Esophagus squamous epithelium (tissue), 5 donors: ENCODE results near the gene ATP13A1. TPM values are rescaled to one million over a fixed set of nuclear protein-coding genes. Genes with fewer than 3 reads are reported as not detected.

Experiments
- DNase-seq: peaks from one replicate; lab custom pipeline; 2025; lab: John Stamatoyannopoulos, UW
- H3K27ac ChIP-seq, 4 donors: fragments of 200-600 bp; sonication (generic); one replicate each; pipeline ENCODE4 v1.5.1; 2016 to 2019; ENCODE audit warnings: mild to moderate bottlenecking in 1 of 4
- H3K27me3 ChIP-seq, 4 donors: fragments of 200-600 bp; sonication (generic); 1 replicate in 3 of 4; 2 replicates in 1 of 4; pipeline versions ENCODE4 v1.5.1 to v1.6.0; 2017 to 2021; ENCODE audit warnings: antibody characterized with exemption in 1 of 4
- H3K36me3 ChIP-seq, 3 donors: fragments of 200-600 bp; sonication (generic); one replicate each; pipeline ENCODE4 v1.5.1; 2016 to 2019
- H3K4me1 ChIP-seq, 3 donors: fragments of 200-600 bp; sonication (generic); one replicate each; pipeline ENCODE4 v1.5.1; 2017 to 2019
- H3K4me3 ChIP-seq, 4 donors: fragments of 200-600 bp; sonication (generic); 1 replicate in 3 of 4; 2 replicates in 1 of 4; pipeline ENCODE4 v1.5.1; 2016 to 2019; ENCODE audit warnings: mild to moderate bottlenecking in 2 of 4, moderate library complexity in 1 of 4
- H3K9me3 ChIP-seq, 3 donors: fragments of 200-600 bp; sonication (generic); one replicate each; pipeline ENCODE4 v1.5.1; 2016 to 2019
- POLR2A ChIP-seq, 4 donors: fragments of 450-650 bp; IDR thresholded peaks; one replicate each; pipeline ENCODE4 v1.6.1; 2017; ENCODE audit warnings: antibody characterized with exemption in 4 of 4, mild to moderate bottlenecking in 4 of 4, moderate library complexity in 3 of 4
- WGBS, 2 donors: methylation state at CpG; one replicate each; pipeline ENCODE4 v1.1.5; 2018; 5-methylcytosine and 5-hydroxymethylcytosine counted together
- intact Hi-C: fragments of 100-400 bp; cut with DNase I; formaldehyde crosslinking; loops from one replicate; pipeline ENCODE4 v1.15.0; 2022
- total RNA-seq, 4 donors: library from RNA; depleted of rRNA; stranded (reverse); fragments of >200 nt; gene quantifications; one replicate each; pipeline ENCODE4 v1.1.0, GENCODE V29; 2016
- TF ChIP-seq, protein P1 (sequence below), 6 experiments: fragments of 450-650 bp in 4 of 6; fragments of 200-600 bp in 2 of 6; sonication (generic) in 2 of 6; IDR thresholded peaks; one replicate each; pipeline ENCODE4 v1.5.1; 2016 to 2019; ENCODE audit warnings: antibody characterized with exemption in 6 of 6, mild to moderate bottlenecking in 4 of 6, moderate library complexity in 4 of 6
- donor health status: DM: yes; HTN: yes; CAD: no.

The ATP13A1 gene
- total RNA-seq, 4 donors from 2014 or later: 79.7 to 257 (median 153) TPM

DNA sequence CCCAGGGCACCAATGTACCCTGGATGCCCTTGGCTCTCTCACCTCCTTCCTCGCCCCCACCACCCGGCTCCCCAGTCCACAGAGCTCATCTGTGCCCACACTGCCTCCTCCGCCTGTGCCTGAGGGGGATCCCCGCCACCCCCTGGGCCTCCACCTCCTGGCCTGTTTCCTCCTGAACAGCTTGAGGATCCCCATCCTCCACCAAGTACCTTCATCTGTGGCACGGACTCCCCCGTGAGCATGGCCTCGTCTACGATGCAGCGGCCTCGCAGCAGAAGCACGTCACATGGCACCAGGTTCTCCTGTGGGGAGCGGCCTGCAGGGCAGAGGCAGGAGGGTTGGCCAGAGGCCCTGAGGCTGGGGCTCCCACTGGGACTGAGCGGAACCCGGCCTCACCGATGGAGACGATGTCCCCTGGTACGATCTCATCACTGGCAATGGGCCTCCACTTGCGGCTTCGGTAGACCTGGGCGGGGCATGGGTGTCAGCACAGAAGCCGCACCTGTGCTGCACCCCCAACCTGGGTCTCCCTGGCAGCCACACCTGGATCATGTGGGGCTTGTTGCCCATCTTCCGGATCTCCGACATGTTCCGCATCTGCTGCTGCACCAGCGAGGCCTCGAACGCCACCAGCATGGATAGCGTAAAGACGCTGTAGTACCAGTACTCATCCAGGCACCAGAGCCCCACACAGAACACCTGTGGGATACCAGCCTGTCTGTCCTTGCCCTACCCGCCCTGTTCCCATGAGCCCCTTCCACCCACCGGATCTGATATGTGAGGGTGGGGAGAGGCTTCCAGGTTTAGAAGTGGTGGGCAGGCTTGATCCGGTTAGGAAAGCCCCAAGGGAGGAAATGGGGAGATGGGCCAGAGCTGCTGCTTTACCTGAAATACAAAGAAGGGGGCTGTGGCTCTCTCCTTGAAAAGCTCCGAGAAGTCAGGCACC lies 6.8 kb downstream of the ATP13A1 start:
- no peaks in the 10 kb centered on the region for H3K27me3 ChIP-seq
- no peak overlapping the region for H3K4me3 ChIP-seq
- no peak for TF ChIP-seq POLR2A (IDR thresholded peaks at IDR 0.05)
- TF ChIP-seq, protein P1, sequence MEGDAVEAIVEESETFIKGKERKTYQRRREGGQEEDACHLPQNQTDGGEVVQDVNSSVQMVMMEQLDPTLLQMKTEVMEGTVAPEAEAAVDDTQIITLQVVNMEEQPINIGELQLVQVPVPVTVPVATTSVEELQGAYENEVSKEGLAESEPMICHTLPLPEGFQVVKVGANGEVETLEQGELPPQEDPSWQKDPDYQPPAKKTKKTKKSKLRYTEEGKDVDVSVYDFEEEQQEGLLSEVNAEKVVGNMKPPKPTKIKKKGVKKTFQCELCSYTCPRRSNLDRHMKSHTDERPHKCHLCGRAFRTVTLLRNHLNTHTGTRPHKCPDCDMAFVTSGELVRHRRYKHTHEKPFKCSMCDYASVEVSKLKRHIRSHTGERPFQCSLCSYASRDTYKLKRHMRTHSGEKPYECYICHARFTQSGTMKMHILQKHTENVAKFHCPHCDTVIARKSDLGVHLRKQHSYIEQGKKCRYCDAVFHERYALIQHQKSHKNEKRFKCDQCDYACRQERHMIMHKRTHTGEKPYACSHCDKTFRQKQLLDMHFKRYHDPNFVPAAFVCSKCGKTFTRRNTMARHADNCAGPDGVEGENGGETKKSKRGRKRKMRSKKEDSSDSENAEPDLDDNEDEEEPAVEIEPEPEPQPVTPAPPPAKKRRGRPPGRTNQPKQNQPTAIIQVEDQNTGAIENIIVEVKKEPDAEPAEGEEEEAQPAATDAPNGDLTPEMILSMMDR (IDR thresholded peaks at IDR 0.05): no peak
- DNase-seq: no peak
- intact Hi-C loops: no loop called here
- WGBS, 2 donors: 86 to 99% methylated on average over 11 to 14 of the region's 33 CpGs
- H3K27ac ChIP-seq: no peak overlapping the region
- H3K9me3 ChIP-seq: no peaks in the 10 kb centered on the region
- peaks cover 1 to 32% (median 18%) of the 10 kb centered on the region in 3 donors for H3K4me1 ChIP-seq
- H3K36me3 ChIP-seq: peaks cover 59 to 93% (median 73%) of the 10 kb centered on the region in 3 donors

GRCh38 chr19:19655641-19656343 lies 7.7 kb downstream of the ATP13A1 start:
- WGBS, 2 donors: 95 to 97% methylated on average over 4 to 5 of the region's 27 CpGs
- no peak for DNase-seq
- Histone ChIP-seq H3K9me3 (no peaks in the 10 kb centered on the region), H3K36me3 (peaks cover 61 to 95% (median 82%) of the 10 kb centered on the region in 3 donors), H3K27ac (no peak overlapping the region), H3K4me1 (peaks cover 0 to 22% (median 9%) of the 10 kb centered on the region in 3 donors), H3K4me3 (no peak overlapping the region), H3K27me3 (no peaks in the 10 kb centered on the region)
- TF ChIP-seq POLR2A (IDR thresholded peaks at IDR 0.05): no peak
- TF ChIP-seq, protein P1 (IDR thresholded peaks at IDR 0.05): no peak
- intact Hi-C loops: no loop called here

DNA sequence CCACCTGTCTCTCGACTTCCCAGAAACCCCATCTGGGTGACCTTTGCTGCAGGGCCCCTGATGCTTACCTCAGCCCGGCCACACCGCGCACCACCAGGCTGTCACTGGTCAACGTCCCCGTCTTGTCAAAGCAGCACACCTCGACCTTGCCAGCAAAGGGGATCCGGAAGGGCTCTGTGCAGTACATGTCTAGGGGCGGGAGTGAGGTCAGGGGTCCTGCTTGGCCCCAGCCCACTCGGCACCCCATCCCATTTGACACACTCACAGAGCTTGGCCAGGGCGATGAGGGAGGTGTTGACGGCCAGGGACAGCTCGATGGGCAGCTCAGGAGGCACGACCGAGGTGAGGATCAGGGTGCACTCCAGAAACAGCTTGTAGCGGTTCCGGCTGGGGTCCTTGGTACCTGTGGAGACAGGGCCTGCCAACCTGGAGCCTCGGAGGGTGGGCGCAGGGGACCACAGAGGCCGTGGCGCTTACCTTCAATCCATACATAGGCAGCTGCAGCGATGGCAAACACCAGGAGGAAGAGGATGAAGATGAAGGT lies 8.4 kb downstream of the ATP13A1 start:
- Histone ChIP-seq H3K27ac (no peak overlapping the region), H3K27me3 (no peaks in the 10 kb centered on the region), H3K9me3 (no peaks in the 10 kb centered on the region), H3K4me1 (peaks cover 0 to 16% (median 7%) of the 10 kb centered on the region in 3 donors), H3K4me3 (no peak overlapping the region), H3K36me3 (peaks cover 61 to 100% (median 87%) of the 10 kb centered on the region in 3 donors)
- intact Hi-C loops: no loop called here
- TF ChIP-seq, protein P1 (IDR thresholded peaks at IDR 0.05): no peak
- no peak for TF ChIP-seq POLR2A (IDR thresholded peaks at IDR 0.05)
- WGBS, 2 donors: 88 to 98% methylated on average over 10 to 11 of the region's 22 CpGs
- no peak for DNase-seq

- Histone ChIP-seq H3K27ac (no peak overlapping the region), H3K4me1 (peaks cover 0 to 9% (median 3%) of the 10 kb centered on the region in 3 donors), H3K36me3 (peaks cover 61 to 100% (median 84%) of the 10 kb centered on the region in 3 donors), H3K9me3 (no peaks in the 10 kb centered on the region), H3K4me3 (no peak overlapping the region), H3K27me3 (no peaks in the 10 kb centered on the region)
- TF ChIP-seq, protein P1 (IDR thresholded peaks at IDR 0.05): no peak
- TF ChIP-seq POLR2A (IDR thresholded peaks at IDR 0.05): no peak
- DNase-seq: no peak
- WGBS, 2 donors: 87% methylated on average over 6 of the region's 15 CpGs; no CpG with 5 or more reads in 1 of the 2 donors
- intact Hi-C loops: no loop called here
These were observed 9.0 kb downstream of the ATP13A1 start for GRCh38 chr19:19654441-19654840.
